IMR-90 (cell line): Measurements from ENCODE around the gene GALNT6. TPM values are rescaled to one million over a fixed set of nuclear protein-coding genes. Genes with fewer than 3 reads are reported as not detected.

Experiments used
- ATAC-seq: fragments of 200-7000 bp; cut with Tn5 transposase; 2 replicates; pipeline ENCODE4 v1.9.1; 2020; ENCODE audit warnings: low read depth, mild to moderate bottlenecking, moderate library complexity
- BruUV-seq: library from RNA; stranded (reverse); fragments of 400-500 nt; replicated peaks from 2 replicates; lab custom pipeline; 2021; lab: Mats Ljungman, UMichigan
- CTCF ChIA-PET: fragments of 300-600 bp; formaldehyde crosslinking; extraction: SDS; loops from one replicate; lab custom pipeline; 2021; ENCODE audit warnings: antibody characterized with exemption; lab: Yijun Ruan, JAX
- POLR2A ChIA-PET: fragments of 300-600 bp; sonication (Branson Sonifier 250); formaldehyde crosslinking; loops from one replicate; lab custom pipeline; 2022; ENCODE audit warnings: antibody characterized with exemption; ENCODE audit not compliant: unreplicated experiment; lab: Charles Lee
- DNase-seq: peaks from one replicate; pipeline ENCODE4 v3.0.0; 2013
- H2AFZ ChIP-seq: replicated peaks from 2 replicates; pipeline ENCODE3; 2013; ENCODE audit warnings: low read length, mild to moderate bottlenecking; ENCODE audit not compliant: poor library complexity
- H2AK5ac ChIP-seq: 2 replicates; pipeline ENCODE4 v1.6.1; 2013; ENCODE audit warnings: low read depth, low read length, inconsistent platforms
- H2AK9ac ChIP-seq: replicated peaks from 2 replicates; pipeline ENCODE3; 2013; ENCODE audit warnings: mild to moderate bottlenecking, low read depth, low read length, moderate library complexity; ENCODE audit not compliant: poor library complexity
- H2BK120ac ChIP-seq: 2 replicates; pipeline ENCODE4 v1.6.1; 2013; ENCODE audit warnings: low read depth, low read length, inconsistent platforms
- H2BK15ac ChIP-seq: 3 replicates; pipeline ENCODE4 v1.6.1; 2013; ENCODE audit warnings: low read depth, low read length, inconsistent platforms
- H2BK20ac ChIP-seq: 2 replicates; pipeline ENCODE4 v1.6.1; 2013; ENCODE audit warnings: low read depth, mild to moderate bottlenecking, inconsistent platforms, low read length, moderate library complexity
- H2BK5ac ChIP-seq: 2 replicates; pipeline ENCODE4 v1.6.1; 2013; ENCODE audit warnings: mild to moderate bottlenecking, low read depth, low read length, inconsistent platforms; ENCODE audit not compliant: poor library complexity, severe bottlenecking
- H3K14ac ChIP-seq: replicated peaks from 2 replicates; pipeline ENCODE4 v1.6.1; 2013; ENCODE audit warnings: low read depth, low read length, inconsistent platforms
- H3K18ac ChIP-seq: 2 replicates; pipeline ENCODE4 v1.6.1; 2013; ENCODE audit warnings: low read depth, low read length, control low read depth
- H3K23ac ChIP-seq: 2 replicates; pipeline ENCODE4 v1.6.1; 2013; ENCODE audit warnings: low read depth, low read length, inconsistent platforms
- H3K27ac ChIP-seq: 2 replicates; pipeline ENCODE4 v1.5.1; 2013; ENCODE audit warnings: mild to moderate bottlenecking, control low read depth, low read length; ENCODE audit not compliant: insufficient read depth
- H3K27me3 ChIP-seq: 2 replicates; pipeline ENCODE4 v1.6.1; 2013; ENCODE audit warnings: low read length; ENCODE audit not compliant: control insufficient read depth, insufficient read depth
- H3K36me3 ChIP-seq: 2 replicates; pipeline ENCODE4 v1.6.1; 2013; ENCODE audit warnings: low read length, mixed read lengths; ENCODE audit not compliant: control insufficient read depth, insufficient read depth
- H3K4ac ChIP-seq: 2 replicates; pipeline ENCODE4 v1.6.1; 2013; ENCODE audit warnings: low read depth, low read length, inconsistent platforms
- H3K4me1 ChIP-seq: 2 replicates; pipeline ENCODE4 v1.6.1; 2013; ENCODE audit warnings: low read length, mixed read lengths; ENCODE audit not compliant: control insufficient read depth, insufficient read depth
- H3K4me2 ChIP-seq: 2 replicates; pipeline ENCODE4 v1.6.1; 2013; ENCODE audit warnings: low read depth, mild to moderate bottlenecking, control low read depth, low read length, moderate library complexity
- H3K4me3 ChIP-seq: 2 replicates; pipeline ENCODE4 v1.5.1; 2013; ENCODE audit warnings: low read depth, mild to moderate bottlenecking, control low read depth, low read length, moderate library complexity; ENCODE audit not compliant: insufficient read depth
- H3K56ac ChIP-seq: 2 replicates; pipeline ENCODE4 v1.6.1; 2013; ENCODE audit warnings: low read length, inconsistent platforms; ENCODE audit not compliant: insufficient read depth; ENCODE audit errors: extremely low read depth
- H3K79me1 ChIP-seq, 2 experiments: 2 replicates each; pipeline ENCODE4 v1.6.1; 2013; ENCODE audit warnings: low read length in 2 of 2, inconsistent platforms in 1 of 2, low read depth in 1 of 2
- H3K9ac ChIP-seq: 2 replicates; pipeline ENCODE4 v1.6.1; 2013; ENCODE audit warnings: low read depth, low read length, control low read depth
- H3K9me1 ChIP-seq: 2 replicates; pipeline ENCODE4 v1.6.1; 2013; ENCODE audit warnings: low read length, inconsistent platforms; ENCODE audit not compliant: insufficient read depth
- H3K9me3 ChIP-seq: 2 replicates; pipeline ENCODE4 v1.6.1; 2013; ENCODE audit warnings: low read length; ENCODE audit not compliant: control insufficient read depth, insufficient read depth
- H4K20me1 ChIP-seq: 2 replicates; pipeline ENCODE4 v1.6.1; 2013; ENCODE audit warnings: low read length, inconsistent platforms; ENCODE audit not compliant: insufficient read depth
- H4K5ac ChIP-seq: 2 replicates; pipeline ENCODE4 v1.6.1; 2013; ENCODE audit warnings: mild to moderate bottlenecking, low read depth, low read length, control low read depth
- H4K8ac ChIP-seq, 2 experiments: 2 replicates each; pipeline ENCODE4 v1.6.1; 2013; ENCODE audit warnings: low read depth in 2 of 2, low read length in 2 of 2, control low read depth in 1 of 2, inconsistent platforms in 1 of 2
- H4K91ac ChIP-seq: 2 replicates; pipeline ENCODE4 v1.6.1; 2013; ENCODE audit warnings: low read depth, low read length, inconsistent platforms; ENCODE audit not compliant: insufficient read depth
- BHLHE40 ChIP-seq: fragments of 150-350 bp; IDR thresholded peaks from 2 replicates; pipeline ENCODE4 v1.6.1; 2016; ENCODE audit warnings: mild to moderate bottlenecking, low read depth, low read length
- CEBPB ChIP-seq: IDR thresholded peaks from 2 replicates; pipeline ENCODE4 v1.6.1; 2012; ENCODE audit warnings: low read depth, low read length, improper control_type of control experiment
- CHD1 ChIP-seq: IDR thresholded peaks from 2 replicates; pipeline ENCODE4 v1.6.1; 2012; ENCODE audit warnings: low read depth, low read length, improper control_type of control experiment
- CTCF ChIP-seq: conservative IDR thresholded peaks from 2 replicates; pipeline ENCODE4 v1.5.1; 2012; ENCODE audit warnings: mild to moderate bottlenecking, low read depth, low read length, improper control_type of control experiment
- FOS ChIP-seq: fragments of 150-350 bp; IDR thresholded peaks from 2 replicates; pipeline ENCODE4 v1.6.1; 2016; ENCODE audit warnings: low read depth, low read length
- MAFK ChIP-seq: IDR thresholded peaks from 2 replicates; pipeline ENCODE4 v1.6.1; 2012; ENCODE audit warnings: low read depth, low read length, improper control_type of control experiment
- MAZ ChIP-seq: IDR thresholded peaks from 2 replicates; pipeline ENCODE4 v1.6.1; 2012; ENCODE audit warnings: low read depth, mild to moderate bottlenecking, low read length, improper control_type of control experiment, moderate library complexity, borderline replicate concordance
- MXI1 ChIP-seq: IDR thresholded peaks from 2 replicates; pipeline ENCODE4 v1.6.1; 2012; ENCODE audit warnings: low read depth, mild to moderate bottlenecking, low read length, moderate library complexity, borderline replicate concordance
- NFE2L2 ChIP-seq: fragments of 150-350 bp; IDR thresholded peaks from 2 replicates; pipeline ENCODE4 v1.6.1; 2016; ENCODE audit warnings: low read depth, mild to moderate bottlenecking, low read length
- POLR2A ChIP-seq: IDR thresholded peaks from 2 replicates; pipeline ENCODE4 v1.6.1; 2012; ENCODE audit warnings: mild to moderate bottlenecking, low read depth, low read length
- RAD21 ChIP-seq: IDR thresholded peaks from 2 replicates; pipeline ENCODE4 v1.6.1; 2012; ENCODE audit warnings: low read length, improper control_type of control experiment
- RCOR1 ChIP-seq: IDR thresholded peaks from 2 replicates; pipeline ENCODE4 v1.6.1; 2012; ENCODE audit warnings: mild to moderate bottlenecking, low read length, improper control_type of control experiment; ENCODE audit not compliant: insufficient replicate concordance
- RFX5 ChIP-seq: IDR thresholded peaks from 2 replicates; pipeline ENCODE4 v1.8.0; 2012; ENCODE audit warnings: low read depth, mild to moderate bottlenecking, low read length, moderate library complexity
- SMC3 ChIP-seq: fragments of 150-350 bp; IDR thresholded peaks from 2 replicates; pipeline ENCODE4 v1.6.1; 2016; ENCODE audit warnings: low read depth, mild to moderate bottlenecking, antibody characterized with exemption, low read length, moderate library complexity
- WGBS, 2 experiments: methylation state at CpG; one replicate each; pipeline versions ENCODE4 v1.1.5 to v1.1.7; 2013; ENCODE audit warnings: missing lambda C conversion rate in 2 of 2; ENCODE audit not compliant: insufficient read length in 1 of 2; ENCODE audit errors: extremely low coverage in 2 of 2; 5-methylcytosine and 5-hydroxymethylcytosine counted together
- dilution Hi-C: fragments of 300-500 bp; cut with HindIII; formaldehyde crosslinking; loops from one replicate; pipeline ENCODE4 v1.14.3; 2018; ENCODE audit warnings: low sequenced_read_pairs; ENCODE audit not compliant: unreplicated experiment
- in situ Hi-C: fragments of 300-500 bp; cut with MboI; formaldehyde crosslinking; loops from 3 replicates; pipeline ENCODE4 v1.14.3; 2019; ENCODE audit warnings: low sequenced_read_pairs, inconsistent platforms, mixed read lengths
- intact Hi-C: fragments of 100-400 bp; cut with micrococcal nuclease; formaldehyde crosslinking; loops from 2 replicates; pipeline ENCODE4 v1.10.0; 2022
- polyA plus RNA-seq, 3 experiments: library from polyadenylated mRNA; depleted of rRNA; stranded (reverse); fragments of >200 nt; gene quantifications; 2 replicates each; pipeline ENCODE4 v1.2.3, GENCODE V29; 2012; ENCODE audit warnings: low replicate concordance in 1 of 3
- total RNA-seq: library from RNA; depleted of rRNA; stranded (reverse); fragments of >200 nt; gene quantifications from 2 replicates; pipeline ENCODE4 v1.2.3, GENCODE V29; 2012
- TF ChIP-seq, protein P1 (sequence below): fragments of 150-350 bp; IDR thresholded peaks from 2 replicates; pipeline ENCODE4 v1.6.1; 2016; ENCODE audit warnings: low read depth, mild to moderate bottlenecking, low read length, moderate library complexity, borderline replicate concordance
- TF ChIP-seq, protein P2 (sequence below): fragments of 150-350 bp; IDR thresholded peaks from 2 replicates; pipeline ENCODE4 v1.6.1; 2017; ENCODE audit warnings: mild to moderate bottlenecking, antibody characterized with exemption, low read length, low read depth

The GALNT6 gene
- total and polyA plus RNA-seq, 2 of the 4 experiments (the other 2 are of a cell fraction), result 17.1 to 23.7 TPM

DNA sequence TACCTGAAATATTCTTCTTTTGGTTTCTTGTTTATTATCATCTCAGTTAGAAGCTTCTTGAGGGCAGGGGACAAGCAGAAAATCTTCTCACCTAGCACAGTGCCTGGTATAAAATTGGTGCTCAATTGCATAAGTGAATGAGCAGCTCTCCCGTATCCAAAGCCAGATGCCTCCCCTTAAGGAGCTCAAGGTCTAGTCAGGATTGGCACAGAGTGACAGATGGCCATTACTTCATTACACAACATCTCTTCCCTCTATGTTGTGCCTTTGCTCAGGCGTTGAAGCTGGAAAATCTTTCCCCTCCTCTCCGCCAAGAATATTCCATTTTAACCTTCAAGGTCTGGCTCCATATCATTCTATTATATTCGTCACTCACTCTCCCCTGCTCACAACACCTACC lies 37.0 kb upstream of the GALNT6 start:
- Histone ChIP-seq H3K9ac (no peak overlapping the region), H3K4me3 (no peak overlapping the region), H4K8ac (no peak overlapping the region), H3K14ac (no peak overlapping the region), H3K56ac (no peak overlapping the region), H2AK9ac (no peak overlapping the region), H4K91ac (no peak overlapping the region), H2BK120ac (no peak overlapping the region), H3K9me1 (no peaks in the 10 kb centered on the region), H3K79me1 (peaks cover 11 to 12% of the 10 kb centered on the region in 2 experiments; a peak in 2 of 4 replicates), H2BK5ac (no peak overlapping the region), H2AK5ac (no peak overlapping the region), H3K27ac (no peak overlapping the region), H3K9me3 (no peaks in the 10 kb centered on the region), H3K4ac (no peak overlapping the region), H3K4me1 (no peaks in the 10 kb centered on the region), H3K23ac (no peak overlapping the region), H2BK20ac (no peak overlapping the region), H4K5ac (no peak overlapping the region), H4K20me1 (no peaks in the 10 kb centered on the region), H2AFZ (no peak overlapping the region), H3K27me3 (no peaks in the 10 kb centered on the region), H3K36me3 (no peaks in the 10 kb centered on the region), H3K18ac (no peak overlapping the region), H2BK15ac (no peak overlapping the region), H3K4me2 (no peak overlapping the region)
- ATAC-seq, result no peak
- no peak for DNase-seq
- dilution Hi-C loops (no loop called here), intact Hi-C loops (loop anchor here (10.0 kb wide), 1 partner anchor 257 kb away; no protein-coding TSS in a partner anchor), in situ Hi-C loops (loop anchor here (10.0 kb wide), 1 partner anchor 247 kb away; no protein-coding TSS in a partner anchor)
- TF ChIP-seq, protein P1, sequence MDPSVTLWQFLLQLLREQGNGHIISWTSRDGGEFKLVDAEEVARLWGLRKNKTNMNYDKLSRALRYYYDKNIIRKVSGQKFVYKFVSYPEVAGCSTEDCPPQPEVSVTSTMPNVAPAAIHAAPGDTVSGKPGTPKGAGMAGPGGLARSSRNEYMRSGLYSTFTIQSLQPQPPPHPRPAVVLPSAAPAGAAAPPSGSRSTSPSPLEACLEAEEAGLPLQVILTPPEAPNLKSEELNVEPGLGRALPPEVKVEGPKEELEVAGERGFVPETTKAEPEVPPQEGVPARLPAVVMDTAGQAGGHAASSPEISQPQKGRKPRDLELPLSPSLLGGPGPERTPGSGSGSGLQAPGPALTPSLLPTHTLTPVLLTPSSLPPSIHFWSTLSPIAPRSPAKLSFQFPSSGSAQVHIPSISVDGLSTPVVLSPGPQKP, result no peak
- no peak for TF ChIP-seq NFE2L2
- no peak for TF ChIP-seq CEBPB
- TF ChIP-seq RFX5, result no peak
- no peak for TF ChIP-seq POLR2A
- TF ChIP-seq CHD1, result no peak
- no peak for TF ChIP-seq MAFK
- no peak for TF ChIP-seq FOS
- no peak for TF ChIP-seq MXI1
- no peak for TF ChIP-seq BHLHE40
- no peak for TF ChIP-seq RCOR1
- TF ChIP-seq SMC3, result no peak
- TF ChIP-seq, protein P2, sequence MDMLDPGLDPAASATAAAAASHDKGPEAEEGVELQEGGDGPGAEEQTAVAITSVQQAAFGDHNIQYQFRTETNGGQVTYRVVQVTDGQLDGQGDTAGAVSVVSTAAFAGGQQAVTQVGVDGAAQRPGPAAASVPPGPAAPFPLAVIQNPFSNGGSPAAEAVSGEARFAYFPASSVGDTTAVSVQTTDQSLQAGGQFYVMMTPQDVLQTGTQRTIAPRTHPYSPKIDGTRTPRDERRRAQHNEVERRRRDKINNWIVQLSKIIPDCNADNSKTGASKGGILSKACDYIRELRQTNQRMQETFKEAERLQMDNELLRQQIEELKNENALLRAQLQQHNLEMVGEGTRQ, result no peak
- no peak for TF ChIP-seq RAD21
- TF ChIP-seq MAZ, result no peak
- no peak for TF ChIP-seq CTCF
- WGBS, 2 experiments, result 90% methylated on average over 2 of the region's 4 CpGs; no CpG with 5 or more reads in 1 of the 2 experiments
- ChIA-PET POLR2A (no interaction called here), CTCF (interaction anchor here (1.1 kb wide), 1 partner anchor 104 kb away, joined by 5 read pairs; no protein-coding TSS in a partner anchor)
- BruUV-seq, result no TSS peak
